Naive thymus-derived CD8-positive, alpha-beta T cell (primary cell): ENCODE data around the gene FOXO3B. TPM values are rescaled to one million over a fixed set of nuclear protein-coding genes. Genes with fewer than 3 reads are reported as not detected.
"Not testable (repeated sequence)": the region's sequence is repeated elsewhere in the genome, so short reads cannot be mapped to it uniquely, and the experiment has no call there.

Source experiments
- ATAC-seq, 2 donors: fragments of 150-1000 bp; cut with Tn5 transposase in 1 of 2; sonication (Bioruptor Pico), chemical (Tn5 transposase) in 1 of 2; 1 replicate in 1 of 2; 2 replicates in 1 of 2; pipeline ENCODE4 v1.10.0; 2021; ENCODE audit warnings: mild to moderate bottlenecking in 2 of 2, moderate library complexity in 2 of 2
- POLR2A ChIA-PET: fragments of 350-600 bp; sonication (Branson Sonifier 250); formaldehyde crosslinking; loops from one replicate; lab custom pipeline; 2021; ENCODE audit warnings: antibody characterized with exemption; lab: Charles Lee
- DNase-seq, 10 donors: peaks; one replicate each; pipeline versions ENCODE4 v3.0.0 to v3.0.0-alpha.2; 2020 to 2022
- H3K27ac Mint-ChIP-seq, 10 donors: one replicate each; pipeline ENCODE4 v1.8.0; 2020 to 2022; ENCODE audit warnings: mild to moderate bottlenecking in 10 of 10, mixed read lengths in 10 of 10, moderate library complexity in 4 of 10, inconsistent platforms in 1 of 10
- H3K27me3 Mint-ChIP-seq, 5 donors: one replicate each; pipeline ENCODE4 v1.8.0; 2021 to 2022; ENCODE audit warnings: mixed read lengths in 5 of 5
- H3K36me3 Mint-ChIP-seq, 3 donors: one replicate each; pipeline ENCODE4 v1.8.0; 2020 to 2022; ENCODE audit warnings: mixed read lengths in 3 of 3, mild to moderate bottlenecking in 2 of 3, inconsistent platforms in 1 of 3
- H3K4me1 Mint-ChIP-seq, 4 donors: one replicate each; pipeline ENCODE4 v1.8.0; 2021 to 2022; ENCODE audit warnings: mixed read lengths in 4 of 4
- H3K4me3 Mint-ChIP-seq, 10 donors: one replicate each; pipeline ENCODE4 v1.8.0; 2020 to 2022; ENCODE audit warnings: mild to moderate bottlenecking in 10 of 10, mixed read lengths in 10 of 10, moderate library complexity in 6 of 10, inconsistent platforms in 1 of 10
- H3K9me3 Mint-ChIP-seq, 9 donors: one replicate each; pipeline ENCODE4 v1.8.0; 2020 to 2022; ENCODE audit warnings: mixed read lengths in 9 of 9, mild to moderate bottlenecking in 3 of 9, inconsistent platforms in 1 of 9, moderate library complexity in 1 of 9
- polyA plus RNA-seq, 3 donors: library from polyadenylated mRNA; unstranded; fragments of 300-500 nt; fragmentation: Illumina TruSeq; gene quantifications; one replicate each; pipeline ENCODE4 v1.2.3, GENCODE V29; 2021
- total RNA-seq, 8 experiments: library from RNA in 2 of 8; stranded (reverse) in 2 of 8; gene quantifications; one replicate each; pipeline ENCODE4 v1.2.3 and lab custom pipeline; 2021 to 2026

The FOXO3B gene
- total RNA-seq, result 1 to 10 TPM; 4.8 to 6.3 TPM
- polyA plus RNA-seq, result 1 to 10 TPM in 2 of 3 donors, under 1 TPM in 1; 0.91 to 4.2 (median 3.3) TPM
- 6.9 to 22.0 (median 12.6) reads per million in 6 experiments for total RNA-seq (lab: John Stamatoyannopoulos, UW)

GRCh38 chr17:18681767-18682571, at the start of gene FOXO3B:
Gene FOXO3B (minus strand): TSS chr17:18682314. CDS start chr17:18681651, 663 bp downstream.
- H3K9me3 Mint-ChIP-seq, POLR2A ChIA-PET, H3K27me3 Mint-ChIP-seq: not testable (repeated sequence)
- ATAC-seq (peak; percentile 84 to 88), DNase-seq (peak; percentile 32 to 86 (median 66))
- Mint-ChIP-seq H3K27ac (peak within 1 kb of the TSS; percentile 34 to 92 (median 90)), H3K4me3 (peak within 1 kb of the TSS; percentile 75 to 98 (median 92)), H3K4me1 (peaks cover 7 to 20% (median 15%) of the 10 kb centered on the region in 4 donors), H3K36me3 (peaks cover 4 to 14% (median 6%) of the 10 kb centered on the region in 3 donors)

- POLR2A ChIA-PET, H3K27ac Mint-ChIP-seq, H3K4me3 Mint-ChIP-seq, ATAC-seq, H3K4me1 Mint-ChIP-seq, H3K36me3 Mint-ChIP-seq, H3K9me3 Mint-ChIP-seq, DNase-seq, H3K27me3 Mint-ChIP-seq: not testable (repeated sequence)
Measured at GRCh38 chr17:18723509-18723908, 41.4 kb upstream of the FOXO3B start.

- not testable (repeated sequence) for ATAC-seq, H3K27ac Mint-ChIP-seq, H3K36me3 Mint-ChIP-seq
Measured at GRCh38 chr17:18722612-18723011, 40.5 kb upstream of the FOXO3B start.

DNA sequence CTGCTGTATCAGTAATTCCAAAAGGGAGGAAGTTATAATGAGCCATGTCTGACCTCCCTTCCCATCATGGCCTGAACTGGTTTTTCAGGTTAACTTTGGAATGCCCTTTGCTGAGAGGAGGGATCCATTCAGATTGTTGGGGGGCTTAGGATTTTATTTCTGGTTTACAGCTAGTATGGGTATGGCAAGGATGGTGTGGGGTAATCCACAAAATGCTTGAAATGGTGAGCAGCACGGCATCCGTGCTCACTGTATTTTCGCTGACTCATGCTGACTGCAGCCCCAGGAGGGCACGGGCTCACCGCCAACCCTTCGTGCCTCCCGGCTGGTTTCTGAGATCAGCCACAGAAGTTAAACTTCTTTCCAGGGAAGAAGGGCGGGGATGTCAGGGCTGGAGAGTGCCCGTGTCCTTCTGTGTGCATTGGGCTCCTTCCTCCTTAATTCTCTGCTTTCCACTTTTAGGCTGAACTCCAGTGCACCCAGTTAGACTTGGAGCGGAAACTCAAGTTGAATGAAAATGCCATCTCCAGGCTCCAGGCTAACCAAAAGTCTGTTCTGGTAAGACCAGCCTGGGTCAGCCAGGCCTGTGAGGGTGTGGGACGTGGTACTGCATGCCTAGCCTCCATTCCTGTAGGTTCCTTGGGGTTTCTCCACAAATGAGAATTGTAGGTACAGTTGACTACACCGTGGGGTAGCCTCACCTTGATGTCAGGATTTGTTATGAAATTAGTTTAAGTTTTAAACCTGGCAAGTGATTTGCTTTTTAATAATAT, 39.8 kb upstream of the FOXO3B start:
- DNase-seq, H3K4me3 Mint-ChIP-seq, ATAC-seq, H3K4me1 Mint-ChIP-seq, H3K27ac Mint-ChIP-seq, H3K36me3 Mint-ChIP-seq, H3K27me3 Mint-ChIP-seq, H3K9me3 Mint-ChIP-seq, POLR2A ChIA-PET: not testable (repeated sequence)

More at GRCh38 chr17:18722612-18723011, 40.5 kb upstream of the FOXO3B start:
- POLR2A ChIA-PET, DNase-seq, H3K4me1 Mint-ChIP-seq, H3K27me3 Mint-ChIP-seq, H3K9me3 Mint-ChIP-seq, H3K4me3 Mint-ChIP-seq: not testable (repeated sequence)

- H3K27me3 Mint-ChIP-seq, H3K4me3 Mint-ChIP-seq, H3K27ac Mint-ChIP-seq, POLR2A ChIA-PET, H3K9me3 Mint-ChIP-seq, ATAC-seq, DNase-seq, H3K4me1 Mint-ChIP-seq, H3K36me3 Mint-ChIP-seq: not testable (repeated sequence)
Measured at GRCh38 chr17:18719428-18720110, 37.5 kb upstream of the FOXO3B start.

GRCh38 chr17:18718643-18719427, 36.7 kb upstream of the FOXO3B start:
- ATAC-seq, H3K27me3 Mint-ChIP-seq, H3K4me3 Mint-ChIP-seq, POLR2A ChIA-PET, H3K4me1 Mint-ChIP-seq, DNase-seq, H3K9me3 Mint-ChIP-seq, H3K27ac Mint-ChIP-seq, H3K36me3 Mint-ChIP-seq: not testable (repeated sequence)

DNA sequence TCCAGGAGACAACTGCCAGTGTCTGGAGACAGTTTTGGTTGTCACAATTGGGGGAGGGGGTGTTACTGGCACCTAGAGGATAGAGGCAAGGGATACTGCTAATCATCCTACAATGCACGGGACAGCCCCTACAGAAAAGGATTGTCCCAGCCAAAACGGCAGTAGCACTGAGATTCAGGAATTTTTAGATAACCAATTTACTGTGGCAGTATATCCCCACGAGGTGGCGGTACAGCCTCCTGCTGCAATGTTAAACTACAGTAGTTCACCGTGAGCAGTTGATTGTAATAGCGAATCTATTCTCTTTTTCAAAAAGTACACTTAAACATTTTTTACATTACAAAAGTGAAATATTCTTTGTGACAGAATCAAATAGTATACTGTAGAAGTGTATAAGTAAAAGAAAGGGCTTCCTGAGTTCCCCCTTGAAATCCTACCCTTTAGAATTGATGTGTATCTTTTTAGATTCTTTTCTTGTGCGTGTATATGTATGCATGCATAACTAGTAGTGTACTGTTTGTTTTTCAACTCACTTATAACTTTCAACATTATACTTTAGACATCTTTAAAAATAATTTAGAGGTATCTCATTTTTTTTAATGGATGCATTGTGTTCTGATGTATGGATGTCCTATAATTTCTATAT, 30.4 kb upstream of the FOXO3B start:
- H3K27ac Mint-ChIP-seq, H3K4me1 Mint-ChIP-seq, POLR2A ChIA-PET, H3K27me3 Mint-ChIP-seq, H3K36me3 Mint-ChIP-seq, H3K9me3 Mint-ChIP-seq, H3K4me3 Mint-ChIP-seq: not testable (repeated sequence)
- ATAC-seq (peak; percentile 73 to 88), DNase-seq (peak; percentile 39 to 80 (median 53))

GRCh38 chr17:18708215-18708614, 26.1 kb upstream of the FOXO3B start:
- DNase-seq, H3K4me1 Mint-ChIP-seq, POLR2A ChIA-PET, H3K36me3 Mint-ChIP-seq, ATAC-seq, H3K4me3 Mint-ChIP-seq, H3K9me3 Mint-ChIP-seq, H3K27ac Mint-ChIP-seq, H3K27me3 Mint-ChIP-seq: not testable (repeated sequence)

DNA sequence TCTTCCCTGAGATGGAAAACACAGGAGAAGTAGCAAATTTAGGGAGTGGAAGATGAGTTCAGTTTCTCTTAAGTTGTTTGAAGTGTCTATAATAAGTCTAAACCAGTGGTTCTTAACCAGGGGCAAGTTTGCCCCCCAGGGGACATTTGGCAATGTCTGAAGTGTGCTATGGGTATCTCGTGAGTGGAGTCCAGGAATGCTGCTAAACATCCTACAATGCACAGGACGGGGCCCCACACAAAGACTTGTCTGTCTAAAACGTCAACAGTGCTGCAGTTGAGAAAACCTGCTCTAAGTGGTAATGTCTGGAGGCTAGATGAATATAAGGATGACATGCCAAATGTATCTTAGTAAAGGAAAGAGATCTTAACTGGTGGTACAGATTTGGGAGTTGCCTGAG, 23.8 kb upstream of the FOXO3B start:
- POLR2A ChIA-PET, DNase-seq, H3K36me3 Mint-ChIP-seq, H3K27me3 Mint-ChIP-seq, H3K4me3 Mint-ChIP-seq, ATAC-seq, H3K27ac Mint-ChIP-seq, H3K4me1 Mint-ChIP-seq, H3K9me3 Mint-ChIP-seq: not testable (repeated sequence)

GRCh38 chr17:18698473-18699103, 16.5 kb upstream of the FOXO3B start:
- H3K36me3 Mint-ChIP-seq, H3K27me3 Mint-ChIP-seq, H3K9me3 Mint-ChIP-seq, DNase-seq, ATAC-seq, POLR2A ChIA-PET: not testable (repeated sequence)
- peaks cover 7 to 12% (median 9%) of the 10 kb centered on the region in 4 donors for H3K4me1 Mint-ChIP-seq
- H3K4me3 Mint-ChIP-seq, result peak overlapping the region; percentile 90 to 94 (median 92)
- peak overlapping the region in 5 of 10 donors; percentile 85 to 93 (median 92) for H3K27ac Mint-ChIP-seq

GRCh38 chr17:18695143-18695542, 13.0 kb upstream of the FOXO3B start:
- ATAC-seq, H3K27me3 Mint-ChIP-seq, H3K4me3 Mint-ChIP-seq, H3K9me3 Mint-ChIP-seq, POLR2A ChIA-PET, DNase-seq, H3K27ac Mint-ChIP-seq, H3K36me3 Mint-ChIP-seq: not testable (repeated sequence)
- peaks cover 7 to 12% (median 9%) of the 10 kb centered on the region in 4 donors for H3K4me1 Mint-ChIP-seq
